B cell (primary cell): Measurements from ENCODE around the gene KRTAP29-1. TPM values are rescaled to one million over a fixed set of nuclear protein-coding genes. Genes with fewer than 3 reads are reported as not detected.

Source experiments
- ATAC-seq: fragments of 200-7000 bp; cut with Tn5 transposase; one replicate; pipeline ENCODE4 v1.10.0; 2021; ENCODE audit warnings: low read depth, mild to moderate bottlenecking, moderate number of reproducible peaks, moderate library complexity
- CTCF ChIA-PET: fragments of 350-600 bp; sonication (Branson Sonifier 250); formaldehyde crosslinking; loops from one replicate; lab custom pipeline; 2021; ENCODE audit warnings: antibody characterized with exemption, inconsistent platforms; lab: Charles Lee
- POLR2A ChIA-PET: fragments of 350-600 bp; sonication (Branson Sonifier 250); formaldehyde crosslinking; loops from one replicate; lab custom pipeline; 2021; ENCODE audit warnings: antibody characterized with exemption; lab: Charles Lee
- DNase-seq: peaks from one replicate; pipeline ENCODE4 v3.0.0; 2013
- H2AFZ ChIP-seq: 2 replicates; pipeline ENCODE4 v1.6.1; 2012; ENCODE audit warnings: mild to moderate bottlenecking, low read depth, low read length; ENCODE audit not compliant: insufficient read depth, poor library complexity, severe bottlenecking
- H3K27ac ChIP-seq, 2 donors: 1 replicate in 1 of 2; 2 replicates in 1 of 2; pipeline ENCODE4 v1.5.1; 2012 to 2013; ENCODE audit warnings: low read length in 2 of 2, mild to moderate bottlenecking in 2 of 2, moderate library complexity in 1 of 2
- H3K27me3 ChIP-seq, 4 experiments: fragments of 200-600 bp in 1 of 4; sonication (generic) in 1 of 4; replicated peaks in 1 of 4; 1 replicate in 2 of 4; 2 replicates in 2 of 4; pipeline versions ENCODE4 v1.6.1 to v1.7.0; 2013 to 2016; ENCODE audit warnings: low read length in 3 of 4, mild to moderate bottlenecking in 2 of 4, mixed read lengths in 1 of 4, moderate library complexity in 1 of 4; ENCODE audit not compliant: insufficient read depth in 4 of 4, control insufficient read depth in 3 of 4; ENCODE audit errors: control extremely low read depth in 1 of 4
- H3K36me3 ChIP-seq, 2 experiments: replicated peaks in 1 of 2; 1 replicate in 1 of 2; 2 replicates in 1 of 2; pipeline versions ENCODE4 v1.6.1 to v1.7.1; 2013; ENCODE audit warnings: low read length in 1 of 2; ENCODE audit not compliant: insufficient read depth in 2 of 2, control insufficient read depth in 1 of 2; ENCODE audit errors: control extremely low read depth in 1 of 2, extremely low read depth in 1 of 2
- H3K4me1 ChIP-seq, 2 donors: fragments of 200-600 bp in 1 of 2; sonication (generic) in 1 of 2; 1 replicate in 1 of 2; 2 replicates in 1 of 2; pipeline versions ENCODE4 v1.5.1 to v1.6.1; 2013 to 2017; ENCODE audit warnings: low read length in 2 of 2; ENCODE audit not compliant: control insufficient read depth in 2 of 2, insufficient read depth in 2 of 2
- H3K4me2 ChIP-seq: replicated peaks from 2 replicates; pipeline ENCODE3; 2012; ENCODE audit warnings: mild to moderate bottlenecking, low read depth, low read length; ENCODE audit not compliant: poor library complexity, severe bottlenecking
- H3K4me3 ChIP-seq, 5 experiments: fragments of 200-600 bp in 1 of 5; sonication (generic) in 1 of 5; 1 replicate in 3 of 5; 2 replicates in 2 of 5; pipeline versions ENCODE4 v1.5.1 to v1.7.0; 2011 to 2016; ENCODE audit warnings: low read length in 4 of 5, mild to moderate bottlenecking in 4 of 5, low read depth in 2 of 5, control low read depth in 1 of 5, moderate library complexity in 1 of 5; ENCODE audit not compliant: insufficient read depth in 1 of 5; ENCODE audit errors: control extremely low read depth in 1 of 5, extremely low read depth in 1 of 5
- H3K79me2 ChIP-seq: fragments of 200-600 bp; sonication (generic); one replicate; pipeline ENCODE4 v1.6.0; 2016; ENCODE audit warnings: low read length; ENCODE audit not compliant: control insufficient read depth, insufficient read depth
- H3K9ac ChIP-seq: fragments of 200-600 bp; sonication (generic); 2 replicates; pipeline ENCODE4 v1.6.1; 2017; ENCODE audit warnings: mild to moderate bottlenecking, low read length, moderate library complexity
- H3K9me3 ChIP-seq, 3 donors: one replicate each; pipeline versions ENCODE4 v1.6.1 to v1.7.1; 2013; ENCODE audit warnings: low read length in 2 of 3; ENCODE audit not compliant: control insufficient read depth in 2 of 3, insufficient read depth in 1 of 3; ENCODE audit errors: control extremely low read depth in 1 of 3
- H4K20me1 ChIP-seq: 2 replicates; pipeline ENCODE4 v1.6.0; 2012; ENCODE audit warnings: mild to moderate bottlenecking, low read length; ENCODE audit not compliant: insufficient read depth, control insufficient read depth, poor library complexity, severe bottlenecking
- H3K27ac Mint-ChIP-seq: one replicate; pipeline ENCODE4 v1.8.0; 2021; ENCODE audit warnings: mixed read lengths
- H3K27me3 Mint-ChIP-seq: one replicate; pipeline ENCODE4 v1.8.0; 2021; ENCODE audit warnings: mixed read lengths
- H3K4me1 Mint-ChIP-seq: one replicate; pipeline ENCODE4 v1.8.0; 2021; ENCODE audit warnings: mixed read lengths
- H3K4me3 Mint-ChIP-seq: one replicate; pipeline ENCODE4 v1.8.0; 2021; ENCODE audit warnings: mixed read lengths
- H3K9me3 Mint-ChIP-seq: one replicate; pipeline ENCODE4 v1.8.0; 2022; ENCODE audit warnings: mixed read lengths; ENCODE audit not compliant: insufficient read depth
- EZH2 ChIP-seq: IDR thresholded peaks from 2 replicates; pipeline ENCODE4 v1.6.1; 2012; ENCODE audit warnings: borderline replicate concordance, low read depth, mild to moderate bottlenecking, moderate library complexity, low read length; ENCODE audit not compliant: insufficient read depth, poor library complexity, severe bottlenecking
- WGBS: methylation state at CpG from one replicate; pipeline ENCODE4 v1.1.5; 2013; ENCODE audit warnings: missing lambda C conversion rate; ENCODE audit not compliant: insufficient coverage; 5-methylcytosine and 5-hydroxymethylcytosine counted together
- intact Hi-C: fragments of 100-400 bp; cut with micrococcal nuclease; formaldehyde crosslinking; loops from one replicate; pipeline ENCODE4 v1.10.0; 2022
- polyA plus RNA-seq: library from polyadenylated mRNA; depleted of rRNA; stranded (reverse); fragments of >200 nt; gene quantifications from 2 replicates; pipeline ENCODE4 v1.2.3, GENCODE V29; 2012
- total RNA-seq, 2 donors: library from RNA; stranded (reverse); fragments of 120-200 nt in 1 of 2; gene quantifications; 1 replicate in 1 of 2; 2 replicates in 1 of 2; pipeline versions ENCODE4 v1.2.3 to v1.2.4, GENCODE V29; 2013 to 2022
- TF ChIP-seq, protein P1 (sequence below): fragments of 200-600 bp; IDR thresholded peaks from one replicate; pipeline ENCODE4 v1.8.0; 2022; ENCODE audit warnings: antibody characterized with exemption, mild to moderate bottlenecking

KRTAP29-1 gene
- total and polyA plus RNA-seq, 2 donors (not counting 1 experiment from before 2014, with no cell fraction given), result 0.43 TPM; not detected in 1

DNA sequence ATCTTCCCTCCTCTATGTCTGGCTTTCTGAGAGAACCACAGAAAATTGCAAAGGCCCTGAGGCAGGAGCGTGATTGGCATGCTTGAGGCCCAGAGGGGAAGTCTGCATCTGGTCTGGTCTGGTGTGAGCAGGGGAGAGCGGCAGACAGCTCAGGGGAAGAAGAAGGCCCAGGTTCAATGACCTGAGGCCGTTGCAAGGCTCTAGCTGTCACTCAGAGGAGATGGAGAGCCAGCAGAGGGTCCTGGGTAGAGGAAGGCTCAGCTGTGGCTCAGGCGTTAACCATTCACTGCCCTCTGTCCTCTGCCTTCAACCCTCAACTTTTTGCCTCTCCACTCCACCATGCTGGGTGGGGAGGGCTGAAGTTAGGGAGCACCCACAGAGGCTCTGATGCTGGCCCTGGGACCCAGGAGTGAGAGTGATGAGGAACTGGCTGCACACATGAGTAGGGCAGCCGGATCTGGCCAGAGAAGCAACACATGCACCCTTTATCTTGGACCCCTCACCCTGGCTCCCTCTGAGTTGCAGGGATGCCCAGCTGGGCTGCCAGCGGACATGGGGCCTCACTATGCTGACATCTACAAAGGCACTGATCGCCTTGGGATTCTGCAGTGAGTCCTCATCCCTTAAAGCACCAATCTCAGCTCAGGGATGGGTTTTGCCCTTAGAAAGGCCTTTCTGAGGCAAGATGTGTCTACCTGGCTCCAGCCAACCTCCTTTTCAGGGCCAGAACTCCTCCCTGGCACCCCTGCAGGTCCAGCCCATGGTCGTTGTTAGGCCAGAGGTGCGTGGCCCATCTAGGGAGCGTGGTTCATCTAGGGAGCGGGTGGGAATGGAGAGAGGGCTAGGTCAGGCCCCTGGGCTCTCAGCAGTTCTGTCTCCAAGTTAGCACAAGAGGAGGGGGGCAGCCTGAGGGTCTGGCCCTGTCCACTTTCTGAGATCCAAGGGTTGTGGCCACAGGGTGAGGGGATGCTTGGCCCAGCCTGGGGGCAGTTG, 20.5 kb upstream of the KRTAP29-1 start:
- H3K9me3 Mint-ChIP-seq, result peaks cover 6% of the 10 kb centered on the region
- H3K9me3 ChIP-seq, result peaks cover 3 to 10% (median 3%) of the 10 kb centered on the region in 3 donors
- peaks cover 0 to 2% (median 0%) of the 10 kb centered on the region in 4 experiments for H3K27me3 ChIP-seq
- ATAC-seq (no peak), DNase-seq (no peak)
- H3K9ac ChIP-seq, result no peak overlapping the region
- no peak for TF ChIP-seq EZH2
- TF ChIP-seq, protein P1, sequence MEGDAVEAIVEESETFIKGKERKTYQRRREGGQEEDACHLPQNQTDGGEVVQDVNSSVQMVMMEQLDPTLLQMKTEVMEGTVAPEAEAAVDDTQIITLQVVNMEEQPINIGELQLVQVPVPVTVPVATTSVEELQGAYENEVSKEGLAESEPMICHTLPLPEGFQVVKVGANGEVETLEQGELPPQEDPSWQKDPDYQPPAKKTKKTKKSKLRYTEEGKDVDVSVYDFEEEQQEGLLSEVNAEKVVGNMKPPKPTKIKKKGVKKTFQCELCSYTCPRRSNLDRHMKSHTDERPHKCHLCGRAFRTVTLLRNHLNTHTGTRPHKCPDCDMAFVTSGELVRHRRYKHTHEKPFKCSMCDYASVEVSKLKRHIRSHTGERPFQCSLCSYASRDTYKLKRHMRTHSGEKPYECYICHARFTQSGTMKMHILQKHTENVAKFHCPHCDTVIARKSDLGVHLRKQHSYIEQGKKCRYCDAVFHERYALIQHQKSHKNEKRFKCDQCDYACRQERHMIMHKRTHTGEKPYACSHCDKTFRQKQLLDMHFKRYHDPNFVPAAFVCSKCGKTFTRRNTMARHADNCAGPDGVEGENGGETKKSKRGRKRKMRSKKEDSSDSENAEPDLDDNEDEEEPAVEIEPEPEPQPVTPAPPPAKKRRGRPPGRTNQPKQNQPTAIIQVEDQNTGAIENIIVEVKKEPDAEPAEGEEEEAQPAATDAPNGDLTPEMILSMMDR, result no peak
- intact Hi-C loops, result loop anchor here (1.0 to 10.0 kb wide), 4 partner anchors 15 to 701 kb away; no protein-coding TSS in a partner anchor
- H3K4me2 ChIP-seq, result no peak overlapping the region
- no peak overlapping the region for H3K27ac ChIP-seq
- peaks cover 0 to 4% of the 10 kb centered on the region in 2 donors for H3K4me1 ChIP-seq
- peaks cover 3% of the 10 kb centered on the region for H3K4me1 Mint-ChIP-seq
- no peaks in the 10 kb centered on the region for H3K36me3 ChIP-seq
- H3K79me2 ChIP-seq, result no peaks in the 10 kb centered on the region
- ChIA-PET CTCF (interaction anchor here (0.7 to 3.6 kb wide), 27 partner anchors 8 to 708 kb away, joined by 3 to 24 read pairs (median 4); partner anchors contain the start of genes KRT39 and KRTAP16-1), POLR2A (no interaction called here)
- H3K4me3 ChIP-seq, result no peak overlapping the region
- WGBS, result 95% methylated on average over 9 of the region's 11 CpGs
- H4K20me1 ChIP-seq, result no peaks in the 10 kb centered on the region
- H3K27ac Mint-ChIP-seq, result no peak overlapping the region
- H2AFZ ChIP-seq, result peak overlapping the region; percentile 33
- H3K27me3 Mint-ChIP-seq, result no peaks in the 10 kb centered on the region
- H3K4me3 Mint-ChIP-seq, result no peak overlapping the region
